ENCODE data around the gene NBEAL1.
"Not testable (repeated sequence)": the region's sequence is repeated elsewhere in the genome, so short reads cannot be mapped to it uniquely, and the experiment has no call there.

NBEAL1 gene

GRCh38 chr2:203040966-203041521 lies 26.4 kb downstream of the NBEAL1 start:
- DNase-seq, result no peak

DNA sequence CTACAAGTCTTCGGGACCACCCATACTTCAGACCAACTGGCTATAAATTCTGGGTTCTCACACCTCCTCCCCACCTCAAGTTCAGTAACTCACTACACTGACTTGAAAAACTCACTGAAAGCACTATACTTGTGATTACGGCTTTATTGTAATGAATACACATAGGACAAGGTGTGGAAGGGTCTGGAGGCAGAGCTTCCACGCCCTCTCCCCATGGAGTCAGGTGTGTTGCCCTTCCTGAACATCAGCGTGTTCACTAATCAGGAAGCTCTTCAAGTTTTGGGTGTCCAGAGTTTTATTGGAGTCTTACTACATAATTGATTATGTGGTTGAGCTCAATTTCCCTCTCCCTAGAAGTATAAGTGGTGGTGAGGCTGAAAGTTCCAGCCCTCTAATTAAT lies 27.5 kb downstream of the NBEAL1 start:
- no peak for DNase-seq

DNA sequence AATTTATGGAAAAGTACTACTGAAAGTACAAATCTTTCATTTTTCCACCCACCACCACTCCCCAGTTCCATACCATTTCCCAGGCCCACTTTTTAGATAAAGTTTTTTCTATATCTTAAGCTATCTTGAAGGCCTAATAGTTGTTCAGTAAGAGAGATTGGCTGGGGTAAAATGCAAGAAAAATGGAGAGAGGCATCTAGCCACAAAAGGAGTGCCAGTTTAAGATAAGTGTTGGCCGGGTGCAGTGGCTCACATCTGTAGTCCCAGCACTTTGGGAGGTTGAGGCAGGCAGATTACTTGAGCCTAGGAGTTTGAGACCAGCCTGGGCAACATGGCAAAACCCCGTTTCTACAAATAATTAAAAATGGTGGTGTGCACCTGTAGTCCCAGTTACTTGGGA lies 28.6 kb downstream of the NBEAL1 start:
- no peak for DNase-seq

DNA sequence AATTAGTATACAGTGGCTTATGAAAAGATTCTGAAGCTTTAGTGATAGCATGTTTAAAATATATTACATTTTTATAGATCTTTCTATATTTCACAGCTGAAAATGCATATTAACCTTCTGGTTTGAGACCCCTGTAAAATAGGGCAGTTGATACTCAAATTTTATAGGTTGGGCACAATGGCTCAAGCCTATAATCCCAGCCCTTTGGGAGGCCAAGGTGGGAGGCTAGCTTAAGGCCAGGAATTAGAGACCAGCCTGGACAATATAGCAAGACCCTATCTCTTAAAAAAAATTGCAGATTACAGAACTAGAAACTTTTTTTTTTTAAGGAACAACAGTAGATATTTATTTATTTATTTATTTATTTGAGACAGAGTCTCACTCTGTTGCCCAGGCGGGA lies 31.2 kb downstream of the NBEAL1 start:
- DNase-seq, result no peak

DNA sequence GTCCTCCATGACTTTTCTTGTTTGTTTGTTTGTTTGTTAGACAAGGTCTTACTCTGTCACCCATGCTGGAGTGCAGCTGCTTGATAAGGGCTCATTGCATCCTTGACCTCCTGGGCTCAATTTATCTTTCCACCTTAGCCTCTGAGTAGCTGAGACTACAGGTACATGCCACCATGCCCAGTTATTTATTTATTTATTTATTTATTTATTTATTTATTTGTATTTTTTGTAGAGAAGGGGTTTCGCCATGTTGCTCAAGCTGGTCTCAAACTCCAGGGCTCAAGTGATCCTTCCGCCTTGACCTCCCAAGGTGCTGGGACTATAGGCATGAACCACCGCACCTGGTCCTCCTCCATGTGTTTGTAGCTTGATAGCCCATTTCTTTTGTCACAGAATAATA lies 37.9 kb downstream of the NBEAL1 start:
- DNase-seq, result no peak

DNA sequence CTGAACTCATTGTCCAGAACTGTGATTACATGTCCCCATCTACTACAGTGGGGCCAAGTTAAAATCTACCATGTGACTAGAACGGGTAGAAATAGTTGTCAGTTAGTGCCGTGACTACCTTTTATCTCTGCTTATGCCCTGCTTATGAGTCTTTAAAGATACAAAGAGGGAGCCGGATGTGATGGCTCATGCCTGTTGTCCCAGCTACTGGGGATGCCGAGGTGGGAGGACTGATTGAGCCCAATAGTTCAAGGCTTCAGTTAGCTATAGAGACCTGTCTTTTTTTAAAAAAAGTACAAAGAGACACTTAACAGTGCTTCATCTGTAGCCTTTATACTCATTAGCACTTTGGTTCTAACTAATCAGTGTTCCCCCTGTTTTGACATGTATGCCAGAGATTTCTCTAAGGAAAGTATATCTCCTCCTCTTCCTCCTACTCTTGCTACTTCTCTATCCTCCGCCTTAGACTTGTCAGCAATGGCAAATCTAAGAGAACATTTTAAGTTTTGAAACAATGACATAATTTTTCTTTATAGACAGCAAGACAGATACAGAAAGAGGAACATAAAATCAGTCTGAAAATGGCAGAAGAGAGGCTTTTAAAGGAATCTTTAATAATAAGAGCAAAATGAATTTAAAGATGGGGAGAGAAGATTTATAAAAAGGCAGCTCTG lies 45.0 kb downstream of the NBEAL1 start:
- DNase-seq, result no peak

- no peak for DNase-seq
Observed at GRCh38 chr2:203061346-203061745, 46.7 kb downstream of the NBEAL1 start.

DNA sequence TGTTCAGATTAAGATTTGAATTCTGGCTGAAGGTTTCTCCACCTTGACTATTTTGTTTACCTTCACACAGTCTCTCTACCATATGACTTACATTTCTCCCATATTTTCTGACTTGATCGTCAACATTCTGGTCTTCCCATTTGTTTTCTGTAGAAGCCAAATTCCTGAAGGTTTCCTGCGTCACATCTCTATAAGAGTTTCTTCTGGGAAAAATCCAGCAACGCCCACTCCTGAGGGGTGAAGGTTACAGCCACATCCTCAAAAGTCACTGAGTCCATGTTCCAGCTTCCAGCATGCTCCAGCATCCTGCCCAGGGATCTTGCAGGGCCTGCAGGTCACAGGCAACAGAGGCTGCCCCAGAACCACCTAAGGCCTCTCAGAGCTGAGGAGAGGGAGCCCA lies 47.5 kb downstream of the NBEAL1 start:
- DNase-seq, result no peak

DNA sequence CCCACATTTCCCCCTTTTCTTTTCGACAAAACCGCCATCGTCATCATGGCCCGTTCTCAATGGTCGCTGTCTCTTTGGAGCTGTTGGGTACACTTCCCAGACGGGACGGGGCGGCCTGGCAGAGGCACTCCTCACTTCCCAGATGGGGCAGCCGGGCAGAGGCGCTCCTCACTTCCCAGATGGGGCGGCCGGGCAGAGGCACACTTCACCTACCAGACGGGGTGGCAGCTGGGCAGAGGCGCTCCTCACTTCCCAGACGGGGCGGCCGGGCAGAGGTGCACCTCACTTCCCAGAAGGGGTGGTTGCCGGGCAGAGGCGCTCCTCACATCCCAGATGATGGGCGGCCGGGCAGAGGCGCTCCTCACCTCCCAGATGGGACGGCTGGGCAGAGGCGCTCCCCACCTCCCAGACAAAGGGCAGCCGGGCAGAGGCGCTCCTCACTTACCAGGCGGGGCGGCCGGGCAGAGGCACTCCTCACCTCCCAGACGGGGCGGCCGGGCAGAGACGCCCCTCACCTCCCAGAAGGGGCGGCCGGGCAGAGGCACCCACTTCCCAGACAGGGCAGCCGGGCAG lies 51.9 kb downstream of the NBEAL1 start:
- not testable (repeated sequence) for DNase-seq

GRCh38 chr2:203070701-203071100 lies 56.0 kb downstream of the NBEAL1 start:
- no peak for DNase-seq

DNA sequence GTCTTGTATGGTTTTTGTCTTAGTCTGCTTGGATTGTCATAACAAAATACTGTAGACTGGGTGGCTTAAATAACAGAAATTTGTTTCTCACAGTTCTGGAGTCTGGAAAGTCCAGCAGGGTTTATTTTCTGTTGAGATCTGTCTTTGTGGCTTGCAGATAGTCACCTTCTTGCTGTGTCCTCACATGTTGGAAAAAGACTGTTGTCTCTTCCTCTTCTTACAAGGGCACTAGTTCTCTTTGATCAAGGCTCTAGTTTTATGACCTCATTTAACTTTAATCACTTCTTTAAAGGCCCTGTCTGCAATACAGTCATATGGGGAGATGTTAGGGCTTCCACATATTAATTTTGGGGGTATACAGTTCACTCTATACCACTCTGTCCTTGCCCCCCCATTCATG lies 56.5 kb downstream of the NBEAL1 start:
- DNase-seq, result no peak

DNA sequence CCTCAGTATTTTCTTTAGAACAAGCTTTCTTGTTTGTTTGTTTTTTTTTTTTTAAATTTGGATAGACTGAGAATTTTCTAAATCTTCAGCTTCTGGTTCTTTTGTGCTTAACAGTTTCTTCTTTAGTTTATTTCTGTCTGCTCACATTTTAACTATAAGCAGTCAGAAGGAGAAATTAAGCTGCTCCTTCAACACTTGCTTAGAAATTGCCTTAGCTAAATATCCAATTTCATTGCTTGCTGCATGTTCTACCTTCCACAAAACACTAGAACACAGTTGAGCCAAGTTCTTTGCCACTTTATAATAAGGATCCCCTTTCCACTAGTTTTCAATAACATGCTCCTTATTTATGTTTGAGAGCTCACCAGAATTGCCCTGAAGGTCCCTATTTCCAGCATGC lies 57.7 kb downstream of the NBEAL1 start:
- no peak for DNase-seq

GRCh38 chr2:203077451-203077850 lies 62.8 kb downstream of the NBEAL1 start:
- no peak for DNase-seq

DNA sequence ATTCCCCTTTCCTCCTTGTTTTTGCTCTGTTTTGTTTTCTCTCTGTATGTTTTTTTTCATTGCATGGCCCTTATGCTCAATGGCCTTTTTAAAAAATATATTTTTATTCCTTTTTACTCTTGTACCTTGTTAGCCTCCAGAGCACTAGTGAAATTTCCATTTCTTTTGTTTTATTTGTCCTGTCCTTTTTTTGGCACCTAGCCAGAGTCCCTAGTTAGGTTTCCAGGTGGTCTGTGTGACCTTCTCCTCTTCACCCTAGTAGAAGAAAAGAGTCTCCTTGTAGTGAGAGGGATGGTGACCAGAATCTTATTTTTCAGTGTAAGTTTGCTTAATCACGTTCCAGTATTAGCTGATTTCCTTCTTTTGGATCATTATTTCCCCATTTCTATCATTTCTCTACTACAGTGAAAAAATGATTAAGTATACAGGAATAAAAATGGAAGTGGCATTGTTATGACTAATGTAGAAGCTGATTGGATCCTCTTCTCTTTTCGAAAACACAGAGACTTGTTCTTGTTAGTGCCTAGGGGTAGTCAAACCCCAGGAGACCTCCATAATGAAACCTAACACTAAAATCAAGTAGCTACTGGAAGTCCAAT lies 65.9 kb downstream of the NBEAL1 start:
- no peak for DNase-seq

DNA sequence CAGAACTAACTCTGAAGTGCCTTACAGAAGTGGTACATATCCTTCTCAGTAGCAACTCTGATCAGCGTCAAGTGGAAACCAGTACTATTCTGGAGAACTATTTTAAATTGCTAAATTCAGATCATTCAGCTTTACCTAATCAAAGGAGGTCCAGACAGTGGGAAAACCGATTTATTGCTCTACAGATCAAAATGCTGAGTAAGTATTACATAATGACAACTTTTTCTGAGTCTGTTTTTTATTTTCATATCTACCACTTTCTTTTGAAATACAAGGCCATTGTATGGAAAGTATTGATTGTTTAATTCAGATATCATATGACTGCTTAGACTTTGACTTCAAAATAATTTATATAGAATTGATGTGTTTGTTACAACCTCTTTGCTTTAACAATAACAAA lies 68.7 kb downstream of the NBEAL1 start:
- DNase-seq, result no peak

- not testable (repeated sequence) for DNase-seq
Observed at GRCh38 chr2:203086381-203086780, 71.7 kb downstream of the NBEAL1 start.

- not testable (repeated sequence) for DNase-seq
Observed at GRCh38 chr2:203090721-203091120, 76.0 kb downstream of the NBEAL1 start.

DNA sequence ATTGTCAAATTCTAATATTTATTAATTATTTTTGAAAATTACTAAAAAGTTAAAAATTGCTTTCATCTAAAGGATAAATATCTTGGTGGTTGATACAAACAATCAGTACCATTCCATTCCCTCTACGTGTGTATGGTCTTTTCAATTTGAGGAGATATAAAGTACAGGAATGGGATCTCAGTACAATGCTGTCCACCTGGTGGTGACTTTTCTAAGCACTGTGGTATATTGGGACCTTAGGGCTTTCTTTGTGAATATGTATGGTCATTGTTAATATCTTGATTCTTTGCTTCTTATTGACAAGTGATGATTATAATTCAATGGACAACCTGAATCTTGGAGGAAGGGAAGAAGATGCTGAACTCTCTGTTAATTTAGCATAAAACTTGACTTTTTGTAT lies 83.1 kb downstream of the NBEAL1 start:
- no peak for DNase-seq

GRCh38 chr2:203102357-203102756 lies 87.7 kb downstream of the NBEAL1 start:
- not testable (repeated sequence) for DNase-seq

GRCh38 chr2:203104273-203104672 lies 89.6 kb downstream of the NBEAL1 start:
- DNase-seq, result no peak

DNA sequence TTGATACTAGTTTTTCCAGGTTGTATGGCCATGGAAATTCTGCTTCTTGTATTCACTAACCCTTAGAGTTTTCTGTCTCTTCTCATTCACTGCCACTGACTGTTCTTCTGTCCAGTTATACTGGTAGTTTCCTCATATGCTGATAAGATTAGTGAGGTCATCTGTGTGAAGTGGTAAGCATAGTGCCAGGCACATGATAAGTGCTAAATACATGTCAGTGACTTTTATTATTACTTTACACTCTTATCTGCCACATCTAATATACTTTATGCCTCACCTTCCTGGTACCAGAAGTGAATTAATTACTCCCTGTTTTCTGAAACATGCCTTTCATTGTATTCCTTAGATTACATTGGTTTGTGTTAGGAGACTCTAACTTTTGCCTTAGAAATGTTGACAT lies 91.3 kb downstream of the NBEAL1 start:
- no peak for DNase-seq

DNA sequence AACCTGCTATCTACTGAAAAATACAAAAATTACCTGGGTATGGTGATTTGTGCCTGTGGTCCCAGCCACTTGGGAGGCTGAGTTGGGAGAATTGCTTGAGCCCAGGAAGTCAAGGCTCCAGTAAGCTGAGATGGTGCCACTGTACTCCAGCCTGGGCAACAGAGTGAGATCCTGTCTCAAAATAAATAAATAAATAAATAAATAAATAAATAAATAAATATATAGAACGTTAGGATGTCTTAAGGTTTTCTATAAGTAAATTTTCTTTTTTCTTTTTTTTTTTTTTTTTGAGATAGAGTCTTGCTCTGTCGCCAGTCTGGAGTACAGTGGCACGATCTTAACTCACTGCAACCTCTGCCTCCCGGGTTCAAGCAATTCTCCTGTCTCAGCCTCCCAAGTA lies 95.8 kb downstream of the NBEAL1 start:
- DNase-seq, result not testable (repeated sequence)

DNA sequence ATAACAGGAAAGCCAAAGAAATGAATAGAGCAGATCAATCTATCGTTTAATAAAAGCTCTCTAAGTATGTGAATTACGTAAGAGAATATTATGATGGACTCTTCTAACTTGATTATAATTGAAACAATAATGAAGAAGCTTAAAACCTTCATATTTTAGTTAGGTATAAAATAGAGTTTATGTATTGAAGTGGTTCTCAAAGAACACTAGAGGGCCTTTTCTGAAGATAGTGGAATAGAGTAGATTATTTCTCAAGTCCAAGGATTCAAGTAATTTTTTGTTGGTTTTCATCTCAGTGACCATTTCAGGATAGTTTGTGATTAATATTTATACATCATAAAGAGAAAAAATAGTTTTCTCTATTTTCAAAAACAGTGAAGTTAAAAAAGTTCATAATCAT lies 97.7 kb downstream of the NBEAL1 start:
- no peak for DNase-seq

GRCh38 chr2:203115201-203115700 lies 100.6 kb downstream of the NBEAL1 start:
- DNase-seq, result not testable (repeated sequence)
